RPMI8226 (cell line): ENCODE data around the gene MUC6.
"Not testable (repeated sequence)": the region's sequence is repeated elsewhere in the genome, so short reads cannot be mapped to it uniquely, and the experiment has no call there.

Experiments
- DNase-seq: peaks from one replicate; pipeline ENCODE4 v3.0.0-alpha.2; 2015

MUC6 gene

GRCh38 chr11:977830-978720, 58.4 kb downstream of the MUC6 start:
- no peak for DNase-seq

DNA sequence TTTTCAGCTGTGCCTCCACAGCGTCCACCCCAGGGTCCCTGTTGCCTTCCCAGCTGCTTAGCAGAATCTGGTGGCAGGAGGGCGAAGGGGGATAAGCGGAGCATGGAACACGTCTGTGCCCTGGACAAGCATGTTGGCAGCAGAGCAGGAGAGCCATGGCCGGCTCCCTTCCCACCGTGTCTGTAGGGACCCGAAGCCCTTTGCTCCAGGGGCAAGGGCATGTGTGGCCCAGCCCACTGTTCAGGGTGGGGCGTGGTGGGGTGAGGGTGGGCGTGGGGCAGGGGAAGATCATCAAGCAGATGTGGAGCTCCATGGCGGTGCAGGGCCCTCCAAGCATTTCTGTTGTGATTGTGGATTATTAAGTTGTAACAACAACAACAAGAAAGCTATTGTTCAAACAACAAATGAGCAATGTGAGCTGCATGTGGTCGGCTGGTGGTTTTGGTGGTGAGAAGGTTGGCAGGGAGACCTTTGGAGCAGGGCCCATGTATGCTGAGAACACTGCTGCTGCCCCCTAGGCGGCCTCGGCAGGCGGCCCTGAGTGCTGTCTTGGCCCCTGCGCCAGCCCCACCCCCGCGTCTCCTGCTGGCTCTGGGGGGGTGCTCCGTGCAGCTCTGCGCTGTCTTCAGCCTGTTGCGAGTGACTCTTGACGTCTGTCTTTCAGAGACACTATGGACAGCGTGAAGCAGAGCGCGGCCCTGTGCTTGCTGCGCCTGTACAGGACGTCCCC, 59.9 kb downstream of the MUC6 start:
- DNase-seq, result no peak

DNA sequence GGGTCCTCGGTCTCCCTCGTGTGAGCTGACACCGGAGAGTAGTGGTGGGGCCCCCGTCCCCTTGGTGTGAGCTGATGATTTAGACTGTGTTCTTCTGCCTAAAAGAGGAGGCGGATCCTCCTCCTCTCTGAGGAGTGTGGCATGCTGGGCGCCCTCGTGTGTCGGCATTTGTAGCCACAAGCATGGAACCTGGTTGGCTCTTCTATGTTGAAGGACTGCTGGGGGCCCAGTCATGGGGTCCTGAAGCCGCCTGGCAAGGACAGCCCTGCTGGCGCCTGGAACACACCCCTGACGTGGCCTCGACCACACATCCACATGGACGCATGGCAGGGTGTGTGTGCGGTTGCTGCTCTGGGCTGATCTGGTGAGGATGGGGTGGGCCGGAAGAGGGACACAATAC, 60.7 kb downstream of the MUC6 start:
- no peak for DNase-seq

- DNase-seq, result not testable (repeated sequence)
These were observed 61.1 kb downstream of the MUC6 start for GRCh38 chr11:975376-975775.

GRCh38 chr11:973237-973636, 63.3 kb downstream of the MUC6 start:
- DNase-seq, result no peak

GRCh38 chr11:972523-973211, 63.9 kb downstream of the MUC6 start:
- no peak for DNase-seq

DNA sequence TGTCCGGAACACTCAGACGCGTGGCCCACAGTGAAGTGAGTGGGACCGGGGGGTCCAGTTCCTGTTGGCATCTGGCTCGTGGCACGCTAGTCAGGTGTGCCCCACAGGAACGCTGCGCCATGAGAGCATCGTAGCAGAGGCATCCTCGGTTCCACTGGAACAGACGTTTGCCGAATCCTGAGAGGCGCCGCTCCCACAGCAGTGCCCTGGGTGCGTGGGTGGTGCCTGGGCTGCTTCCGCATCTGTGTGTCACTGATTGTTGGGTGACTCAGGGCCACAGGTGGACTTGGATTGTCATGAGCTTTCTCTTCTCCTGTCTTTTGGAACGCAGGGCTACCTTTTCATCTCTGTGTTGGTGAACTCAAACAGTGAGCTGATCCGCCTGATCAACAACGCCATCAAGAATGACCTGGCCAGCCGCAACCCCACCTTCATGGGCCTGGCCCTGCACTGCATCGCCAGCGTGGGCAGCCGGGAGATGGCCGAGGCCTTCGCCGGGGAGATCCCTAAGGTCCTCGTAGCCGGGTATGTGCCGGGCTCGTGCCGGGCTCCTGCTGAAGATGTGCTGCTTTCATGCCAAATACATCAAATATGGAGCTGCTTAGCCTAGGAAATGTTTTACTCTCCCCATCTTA, 64.7 kb downstream of the MUC6 start:
- no peak for DNase-seq

DNA sequence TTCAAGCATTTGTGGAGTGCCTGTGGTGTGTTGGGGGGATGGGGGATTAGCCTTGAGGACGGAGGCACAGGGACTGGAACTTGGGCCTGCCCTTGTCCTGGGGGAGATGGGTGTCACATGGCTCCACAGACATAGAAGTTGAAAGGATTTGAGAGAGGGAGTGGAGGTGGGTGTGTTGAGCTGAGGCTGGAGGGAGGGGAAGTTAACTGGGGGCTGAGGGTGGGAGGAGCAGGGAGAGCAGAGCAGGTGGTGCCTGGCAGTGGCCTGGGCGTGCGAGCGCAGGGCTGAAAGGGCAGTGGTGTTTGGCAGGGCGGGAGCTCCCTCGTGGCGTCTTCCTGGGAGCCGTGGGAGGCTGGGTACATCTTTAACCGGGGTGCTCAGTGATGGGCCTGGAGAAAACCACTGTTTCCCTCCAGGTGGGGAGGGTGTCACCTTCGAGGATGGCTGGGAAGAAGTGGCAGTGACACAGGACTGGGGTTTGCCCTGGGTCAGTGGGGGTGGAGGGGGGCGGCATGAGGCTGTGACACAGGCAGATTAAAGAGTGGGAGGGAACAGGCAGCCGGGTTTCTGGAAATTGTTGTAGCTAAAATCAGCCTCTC, 65.3 kb downstream of the MUC6 start:
- no peak for DNase-seq

GRCh38 chr11:970319-970871, 66.1 kb downstream of the MUC6 start:
- no peak for DNase-seq

- DNase-seq, result no peak
These were observed 66.8 kb downstream of the MUC6 start for GRCh38 chr11:969651-970205.

DNA sequence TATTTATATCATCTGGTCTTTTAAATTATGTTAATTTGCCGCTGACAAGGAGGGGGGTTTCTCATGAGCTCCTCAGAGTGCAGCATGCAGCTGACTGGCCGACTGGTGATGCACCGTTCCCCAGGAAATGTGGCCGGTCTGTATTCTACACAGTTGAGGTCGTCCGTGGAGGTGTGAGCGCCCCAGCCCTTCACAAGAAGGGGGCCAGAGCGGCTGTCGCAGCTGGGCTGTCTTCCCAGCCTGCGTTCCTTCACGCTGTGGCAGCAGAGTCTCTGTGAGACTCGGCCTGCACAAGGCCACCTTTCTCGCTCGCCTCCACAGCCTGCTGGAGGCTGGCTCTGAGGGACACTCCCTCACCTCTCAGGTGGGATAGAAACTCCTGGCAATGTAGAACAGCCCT, 67.7 kb downstream of the MUC6 start:
- no peak for DNase-seq

DNA sequence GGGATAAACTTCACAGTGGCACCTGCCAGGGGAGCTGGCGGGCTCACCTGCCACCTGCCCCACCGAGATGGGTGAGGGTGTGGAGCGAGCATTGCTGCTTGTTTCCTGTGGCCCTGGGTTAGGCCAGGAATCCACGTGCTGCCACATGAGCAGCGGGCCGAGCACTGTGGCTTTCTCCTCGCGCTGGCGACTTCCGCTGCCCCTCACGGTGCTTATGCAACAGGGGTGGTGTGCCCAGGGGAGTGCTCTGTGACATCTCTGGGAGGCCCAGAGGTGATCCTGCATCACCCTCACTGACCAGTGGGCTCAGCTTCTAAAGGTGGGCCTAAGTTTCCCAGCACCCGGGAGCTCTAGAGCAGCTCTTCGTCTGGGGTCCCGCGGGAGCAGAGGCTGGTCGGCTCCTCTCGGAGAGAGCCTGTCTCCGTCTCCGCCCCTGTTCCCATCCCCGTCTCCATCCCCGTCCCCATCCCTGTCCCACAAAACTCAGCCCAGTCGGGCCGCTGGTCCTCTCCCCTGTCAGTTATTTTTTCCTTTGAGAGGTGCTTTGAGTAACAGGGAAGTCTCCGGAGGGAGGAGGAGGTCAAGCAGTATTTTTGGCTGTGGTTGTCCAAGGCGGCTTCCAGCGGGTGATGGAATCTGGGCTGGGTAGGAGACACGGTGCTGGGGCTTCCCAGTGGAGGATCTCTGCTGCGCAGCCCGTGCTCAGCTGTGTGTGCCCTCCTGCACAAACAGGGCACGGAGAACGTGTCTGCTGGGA, 68.3 kb downstream of the MUC6 start:
- DNase-seq, result no peak

DNA sequence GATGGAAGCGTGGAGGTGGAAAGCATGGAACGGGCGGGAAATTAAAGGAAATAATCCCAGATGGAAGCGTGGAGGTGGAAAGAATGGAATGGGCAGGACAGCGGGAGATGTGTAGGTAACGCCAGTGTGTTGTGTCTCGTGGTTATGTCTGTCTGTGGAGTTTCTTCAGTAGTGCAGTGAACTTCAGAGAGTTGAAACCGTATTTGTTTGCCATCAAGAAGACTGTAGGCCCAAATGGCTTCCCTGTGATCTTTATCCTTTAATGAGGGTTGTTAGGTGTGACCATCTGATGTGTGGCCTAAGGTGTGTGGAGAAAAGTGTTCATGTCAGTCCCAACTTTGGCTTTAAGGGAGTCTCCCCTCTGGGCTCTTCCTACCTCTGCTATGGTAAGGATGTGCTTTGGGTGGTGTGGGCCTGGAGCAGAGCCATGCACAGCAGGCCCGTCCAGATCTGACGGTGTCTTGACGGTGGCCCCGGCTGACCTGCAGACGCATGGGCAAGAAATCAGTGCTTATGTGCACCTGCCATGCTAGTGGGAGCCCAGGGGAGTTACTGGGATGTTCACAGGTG, 71.2 kb downstream of the MUC6 start:
- no peak for DNase-seq

GRCh38 chr11:963852-964251, 72.7 kb downstream of the MUC6 start:
- no peak for DNase-seq
